HepG2 (cell line): ENCODE measurements around the gene RPRD1A. TPM values are rescaled to one million over a fixed set of nuclear protein-coding genes. Genes with fewer than 3 reads are reported as not detected.

ENCODE experiments used
- ATAC-seq: fragments of 200-7000 bp; cut with Tn5 transposase; 3 replicates; pipeline ENCODE4 v1.9.1; 2020; ENCODE audit warnings: mild to moderate bottlenecking, moderate library complexity
- BruUV-seq: library from RNA; stranded (reverse); fragments of 400-500 nt; replicated peaks from 2 replicates; lab custom pipeline; 2021; lab: Mats Ljungman, UMichigan
- CTCF ChIA-PET: fragments of 300-600 bp; formaldehyde crosslinking; extraction: SDS; loops from one replicate; lab custom pipeline; 2021; ENCODE audit warnings: low total read pairs, inconsistent platforms, low intra/inter-chr PET ratio; lab: Yijun Ruan, JAX
- POLR2A ChIA-PET: fragments of 350-600 bp; sonication (Branson Sonifier 250); formaldehyde crosslinking; loops from one replicate; lab custom pipeline; 2020; ENCODE audit warnings: antibody characterized with exemption, inconsistent platforms; lab: Yijun Ruan, JAX
- DNase-seq: peaks from one replicate; pipeline ENCODE4 v3.0.0-alpha.2; 2015; ENCODE audit warnings: low spot score
- FAIRE-seq: peaks from 3 replicates; lab custom pipeline; 2011; peaks lifted over from hg19 to GRCh38; lab: Jason Lieb, UNC
- H2AFZ ChIP-seq: one replicate; pipeline ENCODE4 v1.6.1; 2011; ENCODE audit warnings: low read length, inconsistent platforms
- H3K27ac ChIP-seq: fragments of 300-600 bp; 3 replicates; pipeline ENCODE4 v1.8.0; 2011; ENCODE audit warnings: mixed run types, mild to moderate bottlenecking, mixed read lengths, low read length, inconsistent platforms; ENCODE audit not compliant: insufficient read depth; ENCODE audit errors: extremely low read length
- H3K27me3 ChIP-seq, 2 experiments: fragments of 200-600 bp in 1 of 2; 2 replicates in 1 of 2; 3 replicates in 1 of 2; pipeline versions ENCODE4 v1.6.0 to v1.8.0; 2011; ENCODE audit warnings: low read length in 2 of 2, mild to moderate bottlenecking in 2 of 2, moderate library complexity in 2 of 2, inconsistent platforms in 1 of 2; ENCODE audit not compliant: insufficient read depth in 2 of 2, control insufficient read depth in 1 of 2
- H3K36me3 ChIP-seq, 2 experiments: fragments of 200-600 bp in 1 of 2; replicated peaks in 1 of 2; 2 replicates in 1 of 2; 3 replicates in 1 of 2; pipeline versions ENCODE4 v1.5.1 to v1.8.0; 2011; ENCODE audit warnings: low read length in 2 of 2, inconsistent platforms in 1 of 2; ENCODE audit not compliant: insufficient read depth in 2 of 2, control insufficient read depth in 1 of 2
- H3K4me1 ChIP-seq: 2 replicates; pipeline ENCODE4 v1.5.1; 2012; ENCODE audit warnings: low read length, inconsistent platforms; ENCODE audit not compliant: insufficient read depth
- H3K4me2 ChIP-seq: 2 replicates; pipeline ENCODE4 v1.6.0; 2011; ENCODE audit warnings: low read depth, low read length, inconsistent platforms
- H3K4me3 ChIP-seq, 3 experiments: fragments of 200-600 bp in 1 of 3; sonication (generic), shearing (Covaris generic) in 1 of 3; replicated peaks in 1 of 3; 2 replicates each; pipeline ENCODE4 v1.5.1; 2011 to 2016; ENCODE audit warnings: low read length in 3 of 3, inconsistent platforms in 2 of 3, low read depth in 2 of 3, mild to moderate bottlenecking in 2 of 3, control low read depth in 1 of 3, mixed read lengths in 1 of 3; ENCODE audit not compliant: insufficient read depth in 1 of 3
- H3K79me2 ChIP-seq: one replicate; pipeline ENCODE4 v1.6.1; 2011; ENCODE audit warnings: low read length, inconsistent platforms; ENCODE audit not compliant: insufficient read depth
- H3K9ac ChIP-seq: 2 replicates; pipeline ENCODE4 v1.6.0; 2011; ENCODE audit warnings: mild to moderate bottlenecking, low read depth, low read length, inconsistent platforms; ENCODE audit not compliant: insufficient read depth
- H3K9me3 ChIP-seq: 2 replicates; pipeline ENCODE4 v1.5.1; 2012; ENCODE audit warnings: mild to moderate bottlenecking, low read length
- H4K20me1 ChIP-seq: 2 replicates; pipeline ENCODE4 v1.6.0; 2011; ENCODE audit warnings: inconsistent platforms, mild to moderate bottlenecking, low read length, moderate library complexity; ENCODE audit not compliant: insufficient read depth
- CREM ChIP-seq, 2 experiments: sonication (generic) in 1 of 2; formaldehyde crosslinking in 1 of 2; IDR thresholded peaks; 2 replicates each; pipeline versions ENCODE4 v1.4.0 to v1.6.1; 2016 to 2020; ENCODE audit warnings: antibody characterized with exemption in 1 of 2, mild to moderate bottlenecking in 1 of 2, missing genetic modification reagents in 1 of 2
- FOXM1 ChIP-seq: sonication (generic); formaldehyde crosslinking; IDR thresholded peaks from 2 replicates; pipeline ENCODE4 v1.5.0; 2020; ENCODE audit warnings: missing genetic modification reagents
- HCFC1 ChIP-seq: fragments of 150-350 bp; IDR thresholded peaks from 2 replicates; pipeline ENCODE4 v1.6.1; 2014; ENCODE audit warnings: low read depth, low read length
- RBM39 ChIP-seq: fragments of 200-400 bp; formaldehyde crosslinking; IDR thresholded peaks from one replicate; pipeline ENCODE4 v1.6.1; 2018; ENCODE audit warnings: antibody characterized with exemption, mild to moderate bottlenecking, low read depth, low read length; ENCODE audit not compliant: poor library complexity, severe bottlenecking
- ZFP36L1 ChIP-seq: sonication (generic); formaldehyde crosslinking; IDR thresholded peaks from 2 replicates; pipeline ENCODE4 v1.8.0; 2022; ENCODE audit warnings: mild to moderate bottlenecking, missing genetic modification reagents, moderate library complexity
- ZNF629 ChIP-seq: sonication (generic); formaldehyde crosslinking; conservative IDR thresholded peaks from 2 replicates; pipeline ENCODE4 v1.5.0; 2020; ENCODE audit warnings: missing genetic modification reagents
- ZSCAN9 ChIP-seq: IDR thresholded peaks from 2 replicates; pipeline ENCODE4 v1.6.1; 2016; ENCODE audit warnings: borderline replicate concordance
- in situ Hi-C: cut with HindIII; loops from 2 replicates; pipeline ENCODE4 v1.10.0; 2017; ENCODE audit warnings: low pct_unique_long_range_greater_than_20kb; ENCODE audit not compliant: extremely low pct_ligation_motif_present
- intact Hi-C: fragments of 100-400 bp; cut with micrococcal nuclease; formaldehyde crosslinking; loops from one replicate; pipeline ENCODE4 v1.10.0; 2022; ENCODE audit not compliant: unreplicated experiment
- polyA plus RNA-seq, 8 experiments: library from polyadenylated mRNA; depleted of rRNA in 3 of 8; stranded (reverse) in 7 of 8; unstranded in 1 of 8; fragments of >200 nt; fragmentation: Illumina TruSeq in 4 of 8; extraction: Trizol in 4 of 8; gene quantifications; 2 replicates each; pipeline versions ENCODE4 v1.2.1 to v1.2.3, GENCODE V29; 2011 to 2016; ENCODE audit warnings: low read depth in 4 of 8, missing spikeins in 1 of 8, mixed read lengths in 1 of 8; ENCODE audit not compliant: insufficient read depth in 1 of 8
- total RNA-seq, 5 experiments: library from RNA; depleted of rRNA; stranded (reverse); fragments of >200 nt; fragmentation: Illumina TruSeq; extraction: Trizol; gene quantifications; 2 replicates each; pipeline ENCODE4 v1.2.3, GENCODE V29; 2016; ENCODE audit warnings: low read depth in 1 of 5
- TF ChIP-seq, protein P1 (sequence below): sonication (generic); formaldehyde crosslinking; IDR thresholded peaks from 2 replicates; pipeline ENCODE4 v1.8.0; 2022; ENCODE audit warnings: mild to moderate bottlenecking, missing genetic modification reagents; ENCODE audit not compliant: insufficient replicate concordance

RPRD1A gene
- total and polyA plus RNA-seq, 2 of the 13 experiments (the other 11 are each of a cell fraction or from before 2014, with no cell fraction given) = 42.5 to 78.2 TPM

DNA sequence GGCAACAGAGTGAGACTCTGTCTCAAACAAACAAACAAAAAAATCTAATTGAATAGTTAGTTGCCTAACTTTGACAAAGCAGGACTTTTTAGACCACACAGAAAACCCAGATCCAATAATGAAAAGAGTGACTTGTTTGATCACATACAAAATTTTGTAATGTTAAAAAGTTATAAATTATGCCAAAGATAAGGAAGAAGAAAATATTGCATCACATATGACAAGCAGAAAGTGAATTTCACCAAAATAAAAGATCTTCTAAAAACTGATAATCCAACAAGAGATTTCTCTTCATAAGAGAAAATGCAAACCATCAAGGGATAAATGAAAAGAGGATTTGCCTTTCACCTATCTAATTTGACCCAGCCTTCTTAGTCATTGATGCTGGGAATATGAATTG, 97.7 kb downstream of the RPRD1A start:
- POLR2A ChIA-PET = no interaction called here
- H2AFZ ChIP-seq = no peak overlapping the region
- FAIRE-seq = no peak
- CTCF ChIA-PET = no interaction called here
- H3K9ac ChIP-seq = no peak overlapping the region
- peaks cover 25% of the 10 kb centered on the region for H3K4me1 ChIP-seq
- no TSS peak for BruUV-seq
- no peak for TF ChIP-seq RBM39
- TF ChIP-seq ZFP36L1 (CRISPR knock-in tag) = no peak
- TF ChIP-seq, protein P1, sequence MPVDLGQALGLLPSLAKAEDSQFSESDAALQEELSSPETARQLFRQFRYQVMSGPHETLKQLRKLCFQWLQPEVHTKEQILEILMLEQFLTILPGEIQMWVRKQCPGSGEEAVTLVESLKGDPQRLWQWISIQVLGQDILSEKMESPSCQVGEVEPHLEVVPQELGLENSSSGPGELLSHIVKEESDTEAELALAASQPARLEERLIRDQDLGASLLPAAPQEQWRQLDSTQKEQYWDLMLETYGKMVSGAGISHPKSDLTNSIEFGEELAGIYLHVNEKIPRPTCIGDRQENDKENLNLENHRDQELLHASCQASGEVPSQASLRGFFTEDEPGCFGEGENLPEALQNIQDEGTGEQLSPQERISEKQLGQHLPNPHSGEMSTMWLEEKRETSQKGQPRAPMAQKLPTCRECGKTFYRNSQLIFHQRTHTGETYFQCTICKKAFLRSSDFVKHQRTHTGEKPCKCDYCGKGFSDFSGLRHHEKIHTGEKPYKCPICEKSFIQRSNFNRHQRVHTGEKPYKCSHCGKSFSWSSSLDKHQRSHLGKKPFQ = no peak
- TF ChIP-seq CREM (IDR thresholded peaks at IDR 0.05) = no peak
- TF ChIP-seq CREM (CRISPR knock-in tag; IDR thresholded peaks at IDR 0.05) = no peak
- TF ChIP-seq FOXM1 (CRISPR knock-in tag) = no peak
- no peak for TF ChIP-seq HCFC1
- no peak for TF ChIP-seq ZNF629
- TF ChIP-seq ZSCAN9 (CRISPR knock-in tag) = no peak
- H3K27ac ChIP-seq = no peak overlapping the region
- H3K27me3 ChIP-seq = no peaks in the 10 kb centered on the region; a peak in 1 of 5 replicates
- ATAC-seq = no peak
- no peak overlapping the region for H3K4me3 ChIP-seq
- H3K36me3 ChIP-seq = no peaks in the 10 kb centered on the region
- DNase-seq = no peak
- in situ Hi-C loops (loop anchor here (25.0 kb wide), 1 partner anchor 582 kb away; the partner anchor contains the start of gene ZNF396), intact Hi-C loops (loop anchor here (5.0 kb wide), 1 partner anchor 387 kb away; the partner anchor contains the start of gene GALNT1)
- no peaks in the 10 kb centered on the region for H3K9me3 ChIP-seq
- H4K20me1 ChIP-seq = no peaks in the 10 kb centered on the region
- peaks cover 20% of the 10 kb centered on the region for H3K79me2 ChIP-seq
- no peak overlapping the region for H3K4me2 ChIP-seq
